H9 (cell line): Measurements from ENCODE around the gene FRK. TPM values are rescaled to one million over a fixed set of nuclear protein-coding genes. Genes with fewer than 3 reads are reported as not detected.

Experiments
- DNase-seq: peaks from one replicate; pipeline ENCODE4 v3.0.0-alpha.2; 2017
- H2AFZ ChIP-seq: one replicate; pipeline ENCODE4 v1.6.1; 2013; ENCODE audit warnings: mild to moderate bottlenecking, low read length, control low read depth, moderate library complexity
- H2AK5ac ChIP-seq: 2 replicates; pipeline ENCODE4 v1.6.1; 2013; ENCODE audit warnings: low read length, control low read depth, mixed read lengths; ENCODE audit not compliant: insufficient read length
- H2BK120ac ChIP-seq: one replicate; pipeline ENCODE4 v1.6.1; 2013; ENCODE audit warnings: low read depth, mild to moderate bottlenecking, low read length, control low read depth, inconsistent platforms; ENCODE audit not compliant: poor library complexity, severe bottlenecking
- H2BK12ac ChIP-seq: 2 replicates; pipeline ENCODE4 v1.6.1; 2013; ENCODE audit warnings: low read length, control low read depth, mixed read lengths, low read depth; ENCODE audit not compliant: insufficient read length
- H2BK15ac ChIP-seq: 2 replicates; pipeline ENCODE4 v1.6.1; 2013; ENCODE audit warnings: low read depth, low read length, control low read depth
- H2BK20ac ChIP-seq: one replicate; pipeline ENCODE4 v1.6.1; 2013; ENCODE audit warnings: low read depth, mild to moderate bottlenecking, low read length, control low read depth, inconsistent platforms; ENCODE audit not compliant: poor library complexity, severe bottlenecking
- H2BK5ac ChIP-seq: 2 replicates; pipeline ENCODE4 v1.6.1; 2013; ENCODE audit warnings: low read length, control low read depth, mixed read lengths; ENCODE audit not compliant: insufficient read length
- H3K14ac ChIP-seq: 2 replicates; pipeline ENCODE4 v1.6.1; 2013; ENCODE audit warnings: low read length, control low read depth; ENCODE audit not compliant: insufficient read depth
- H3K18ac ChIP-seq: 2 replicates; pipeline ENCODE4 v1.6.1; 2013; ENCODE audit warnings: low read depth, mild to moderate bottlenecking, mixed read lengths, low read length, control low read depth; ENCODE audit not compliant: insufficient read length
- H3K23ac ChIP-seq: 2 replicates; pipeline ENCODE4 v1.6.1; 2013; ENCODE audit warnings: low read length, control low read depth, mixed read lengths, low read depth; ENCODE audit not compliant: insufficient read length
- H3K23me2 ChIP-seq: 2 replicates; pipeline ENCODE4 v1.6.1; 2013; ENCODE audit warnings: low read depth, mild to moderate bottlenecking, mixed read lengths, low read length, control low read depth; ENCODE audit not compliant: insufficient read length, poor library complexity, severe bottlenecking
- H3K27ac ChIP-seq: 2 replicates; pipeline ENCODE4 v1.5.1; 2013; ENCODE audit warnings: low read length, control low read depth, mixed read lengths, low read depth; ENCODE audit not compliant: insufficient read length
- H3K27me3 ChIP-seq: 2 replicates; pipeline ENCODE4 v1.6.1; 2013; ENCODE audit warnings: low read length, control low read depth, inconsistent platforms; ENCODE audit not compliant: insufficient read depth
- H3K4ac ChIP-seq: 2 replicates; pipeline ENCODE4 v1.6.1; 2013; ENCODE audit warnings: low read depth, mild to moderate bottlenecking, control low read depth, inconsistent platforms, low read length, moderate library complexity
- H3K4me1 ChIP-seq: 2 replicates; pipeline ENCODE4 v1.6.1; 2013; ENCODE audit warnings: low read length, control low read depth, inconsistent platforms; ENCODE audit not compliant: insufficient read depth
- H3K4me2 ChIP-seq: 2 replicates; pipeline ENCODE4 v1.6.1; 2013; ENCODE audit warnings: low read length, control low read depth, mixed read lengths; ENCODE audit not compliant: insufficient read length, insufficient read depth
- H3K56ac ChIP-seq: 2 replicates; pipeline ENCODE4 v1.6.1; 2013; ENCODE audit warnings: low read depth, mild to moderate bottlenecking, mixed read lengths, low read length, control low read depth; ENCODE audit not compliant: insufficient read length
- H3K79me1 ChIP-seq: 2 replicates; pipeline ENCODE4 v1.6.1; 2013; ENCODE audit warnings: low read depth, mild to moderate bottlenecking, moderate library complexity, low read length, control low read depth, inconsistent platforms; ENCODE audit not compliant: insufficient read depth, poor library complexity, severe bottlenecking
- H3K79me2 ChIP-seq: 2 replicates; pipeline ENCODE4 v1.6.1; 2013; ENCODE audit warnings: low read length, control low read depth, inconsistent platforms; ENCODE audit not compliant: insufficient read depth
- H3K9ac ChIP-seq: 2 replicates; pipeline ENCODE4 v1.6.1; 2013; ENCODE audit warnings: low read length, control low read depth, mixed read lengths; ENCODE audit not compliant: insufficient read length; ENCODE audit errors: extremely low read depth
- H3K9me3 ChIP-seq: one replicate; pipeline ENCODE4 v1.6.1; 2013; ENCODE audit warnings: low read depth, low read length, inconsistent platforms; ENCODE audit not compliant: control insufficient read depth
- H3T11ph ChIP-seq: one replicate; pipeline ENCODE4 v1.6.1; 2013; ENCODE audit warnings: mild to moderate bottlenecking, low read length, control low read depth, inconsistent platforms
- H4K20me1 ChIP-seq: one replicate; pipeline ENCODE4 v1.6.1; 2013; ENCODE audit not compliant: control insufficient read depth, insufficient read length, insufficient read depth
- H4K5ac ChIP-seq: 2 replicates; pipeline ENCODE4 v1.6.1; 2013; ENCODE audit warnings: low read depth, mild to moderate bottlenecking, mixed read lengths, low read length, control low read depth; ENCODE audit not compliant: insufficient read length
- H4K8ac ChIP-seq: replicated peaks from 2 replicates; pipeline ENCODE4 v1.6.1; 2013; ENCODE audit warnings: low read length, control low read depth, mixed read lengths, low read depth; ENCODE audit not compliant: insufficient read length
- H4K91ac ChIP-seq: 2 replicates; pipeline ENCODE4 v1.6.1; 2013; ENCODE audit warnings: low read depth, mild to moderate bottlenecking, moderate library complexity, mixed read lengths, low read length, control low read depth; ENCODE audit not compliant: insufficient read length
- H3K27ac Mint-ChIP-seq, 3 experiments: 2 replicates in 2 of 3; 3 replicates in 1 of 3; pipeline ENCODE4 v1.8.0; 2020 to 2021; ENCODE audit warnings: mixed read lengths in 3 of 3, mild to moderate bottlenecking in 1 of 3, moderate library complexity in 1 of 3
- H3K27me3 Mint-ChIP-seq: 2 replicates; pipeline ENCODE4 v1.8.0; 2021; ENCODE audit warnings: low read depth, mild to moderate bottlenecking, moderate library complexity, mixed read lengths
- H3K36me3 Mint-ChIP-seq, 3 experiments: 2 replicates in 2 of 3; 3 replicates in 1 of 3; pipeline ENCODE4 v1.8.0; 2020 to 2021; ENCODE audit warnings: low read depth in 3 of 3, mixed read lengths in 3 of 3; ENCODE audit not compliant: insufficient read depth in 1 of 3
- H3K4me1 Mint-ChIP-seq, 2 experiments: 2 replicates each; pipeline ENCODE4 v1.8.0; 2020; ENCODE audit warnings: mixed read lengths in 2 of 2
- H3K4me3 Mint-ChIP-seq, 2 experiments: 2 replicates in 1 of 2; 3 replicates in 1 of 2; pipeline ENCODE4 v1.8.0; 2020 to 2021; ENCODE audit warnings: mild to moderate bottlenecking in 2 of 2, mixed read lengths in 2 of 2, moderate library complexity in 1 of 2
- H3K9me3 Mint-ChIP-seq, 2 experiments: 2 replicates in 1 of 2; 3 replicates in 1 of 2; pipeline ENCODE4 v1.8.0; 2020; ENCODE audit warnings: mild to moderate bottlenecking in 2 of 2, mixed read lengths in 2 of 2, moderate library complexity in 1 of 2
- WGBS: extraction: QIAGEN DNeasy Blood & Tissue Kit; methylation state at CpG from one replicate; pipeline ENCODE4 v1.1.7; 2013; ENCODE audit warnings: missing lambda C conversion rate, low lambda C conversion rate, mixed read lengths; ENCODE audit not compliant: insufficient read length; ENCODE audit errors: extremely low coverage; 5-methylcytosine and 5-hydroxymethylcytosine counted together
- total RNA-seq: library from RNA; stranded (reverse); gene quantifications from 2 replicates; pipeline ENCODE4 v1.2.1, GENCODE V29; 2021
- TF ChIP-seq, protein P1 (sequence below): fragments of 200-600 bp; sonication (generic); conservative IDR thresholded peaks from 3 replicates; pipeline ENCODE4 v1.8.0; 2021; ENCODE audit warnings: antibody characterized with exemption, mild to moderate bottlenecking

The FRK gene
- total RNA-seq, 1 experiment from 2014 or later = 0.15 TPM

GRCh38 chr6:115909923-115910546 is 150.7 kb downstream of the FRK start:
- no peak overlapping the region for H3K27ac Mint-ChIP-seq
- Histone ChIP-seq H3K56ac (no peak overlapping the region), H3T11ph (no peak overlapping the region), H3K23me2 (no peaks in the 10 kb centered on the region), H2BK5ac (no peak overlapping the region), H3K9me3 (no peaks in the 10 kb centered on the region), H2BK15ac (no peak overlapping the region), H3K23ac (no peak overlapping the region), H2BK120ac (no peak overlapping the region), H4K91ac (no peak overlapping the region), H3K27ac (no peak overlapping the region), H3K4ac (no peak overlapping the region), H4K20me1 (no peaks in the 10 kb centered on the region), H3K4me1 (no peaks in the 10 kb centered on the region), H4K8ac (no peak overlapping the region), H3K79me1 (no peaks in the 10 kb centered on the region), H3K14ac (no peak overlapping the region), H2BK12ac (no peak overlapping the region), H3K4me2 (no peak overlapping the region), H4K5ac (no peak overlapping the region), H3K18ac (no peak overlapping the region), H2AFZ (no peak overlapping the region), H3K9ac (no peak overlapping the region), H2BK20ac (no peak overlapping the region), H2AK5ac (no peak overlapping the region), H3K79me2 (no peaks in the 10 kb centered on the region), H3K27me3 (no peaks in the 10 kb centered on the region)
- TF ChIP-seq, protein P1, sequence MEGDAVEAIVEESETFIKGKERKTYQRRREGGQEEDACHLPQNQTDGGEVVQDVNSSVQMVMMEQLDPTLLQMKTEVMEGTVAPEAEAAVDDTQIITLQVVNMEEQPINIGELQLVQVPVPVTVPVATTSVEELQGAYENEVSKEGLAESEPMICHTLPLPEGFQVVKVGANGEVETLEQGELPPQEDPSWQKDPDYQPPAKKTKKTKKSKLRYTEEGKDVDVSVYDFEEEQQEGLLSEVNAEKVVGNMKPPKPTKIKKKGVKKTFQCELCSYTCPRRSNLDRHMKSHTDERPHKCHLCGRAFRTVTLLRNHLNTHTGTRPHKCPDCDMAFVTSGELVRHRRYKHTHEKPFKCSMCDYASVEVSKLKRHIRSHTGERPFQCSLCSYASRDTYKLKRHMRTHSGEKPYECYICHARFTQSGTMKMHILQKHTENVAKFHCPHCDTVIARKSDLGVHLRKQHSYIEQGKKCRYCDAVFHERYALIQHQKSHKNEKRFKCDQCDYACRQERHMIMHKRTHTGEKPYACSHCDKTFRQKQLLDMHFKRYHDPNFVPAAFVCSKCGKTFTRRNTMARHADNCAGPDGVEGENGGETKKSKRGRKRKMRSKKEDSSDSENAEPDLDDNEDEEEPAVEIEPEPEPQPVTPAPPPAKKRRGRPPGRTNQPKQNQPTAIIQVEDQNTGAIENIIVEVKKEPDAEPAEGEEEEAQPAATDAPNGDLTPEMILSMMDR = no peak
- H3K9me3 Mint-ChIP-seq = no peaks in the 10 kb centered on the region
- H3K27me3 Mint-ChIP-seq = no peaks in the 10 kb centered on the region
- no CpG with 5 or more reads among the region's 9 CpGs for WGBS
- H3K4me3 Mint-ChIP-seq = no peak overlapping the region
- H3K4me1 Mint-ChIP-seq = peaks cover 3 to 5% of the 10 kb centered on the region in 2 experiments; a peak in 2 of 4 replicates
- DNase-seq = peak; percentile 26
- H3K36me3 Mint-ChIP-seq = no peaks in the 10 kb centered on the region
